Measurements from ENCODE around the gene ESRRB. TPM values are rescaled to one million over a fixed set of nuclear protein-coding genes. Genes with fewer than 3 reads are reported as not detected.

The ESRRB gene
- total RNA-seq, 2 donors from 2014 or later: 1.1 to 1.2 TPM

DNA sequence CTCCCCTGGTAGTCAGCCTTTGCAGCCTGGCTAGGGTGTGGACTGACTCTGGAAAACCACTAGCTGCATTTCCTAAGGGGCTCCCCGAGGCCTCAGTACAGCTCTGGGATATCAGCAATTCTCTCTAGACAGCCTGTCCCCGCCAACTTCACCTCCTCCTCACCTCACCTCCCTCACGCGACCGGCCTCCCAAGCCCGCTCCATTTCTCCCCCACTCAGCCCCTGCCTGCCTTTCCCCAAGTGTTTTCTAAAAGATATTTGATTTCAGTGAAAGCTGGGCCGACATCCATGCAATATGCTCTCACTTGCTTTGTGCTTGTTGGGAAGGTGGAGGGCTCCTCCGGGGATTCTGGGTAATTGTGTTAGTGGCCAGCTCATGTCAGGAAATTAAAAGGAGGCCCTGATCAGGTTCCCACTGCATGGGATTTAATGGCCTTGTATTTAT lies 91.8 kb downstream of the ESRRB start:
- no peak for DNase-seq
- Histone ChIP-seq H3K9me3 (ENCODE audit: control insufficient read depth, low read length) (no peaks in the 10 kb centered on the region), H3K9ac (ENCODE audit: extremely low read depth, low read length, poor library complexity, severe bottlenecking) (no peak overlapping the region), H3K27ac (ENCODE audit: low read depth, low read length) (no peak overlapping the region), H3K27me3 (ENCODE audit: control insufficient read depth, insufficient read depth, low read length, poor library complexity, severe bottlenecking) (no peaks in the 10 kb centered on the region), H3K36me3 (ENCODE audit: control insufficient read depth, insufficient read depth, low read length) (no peaks in the 10 kb centered on the region), H3K4me1 (ENCODE audit: control insufficient read depth, insufficient read depth, low read length) (no peaks in the 10 kb centered on the region), H3K4me3 (ENCODE audit: low read length) (no peak overlapping the region)
- Mint-ChIP-seq H3K27me3 (ENCODE audit: insufficient read depth) (no peaks in the 10 kb centered on the region), H3K36me3 (ENCODE audit: low read depth) (no peaks in the 10 kb centered on the region), H3K9me3 (peaks cover 4% of the 10 kb centered on the region), H3K27ac (no peak overlapping the region), H3K4me1 (peaks cover 9% of the 10 kb centered on the region), H3K4me3 (no peak overlapping the region)
- WGBS, 2 experiments (ENCODE audit: insufficient coverage in 1 of 2, insufficient read length in 1 of 2): 89 to 98% methylated on average over 6 to 8 of the region's 8 CpGs
- TF ChIP-seq, protein P1, sequence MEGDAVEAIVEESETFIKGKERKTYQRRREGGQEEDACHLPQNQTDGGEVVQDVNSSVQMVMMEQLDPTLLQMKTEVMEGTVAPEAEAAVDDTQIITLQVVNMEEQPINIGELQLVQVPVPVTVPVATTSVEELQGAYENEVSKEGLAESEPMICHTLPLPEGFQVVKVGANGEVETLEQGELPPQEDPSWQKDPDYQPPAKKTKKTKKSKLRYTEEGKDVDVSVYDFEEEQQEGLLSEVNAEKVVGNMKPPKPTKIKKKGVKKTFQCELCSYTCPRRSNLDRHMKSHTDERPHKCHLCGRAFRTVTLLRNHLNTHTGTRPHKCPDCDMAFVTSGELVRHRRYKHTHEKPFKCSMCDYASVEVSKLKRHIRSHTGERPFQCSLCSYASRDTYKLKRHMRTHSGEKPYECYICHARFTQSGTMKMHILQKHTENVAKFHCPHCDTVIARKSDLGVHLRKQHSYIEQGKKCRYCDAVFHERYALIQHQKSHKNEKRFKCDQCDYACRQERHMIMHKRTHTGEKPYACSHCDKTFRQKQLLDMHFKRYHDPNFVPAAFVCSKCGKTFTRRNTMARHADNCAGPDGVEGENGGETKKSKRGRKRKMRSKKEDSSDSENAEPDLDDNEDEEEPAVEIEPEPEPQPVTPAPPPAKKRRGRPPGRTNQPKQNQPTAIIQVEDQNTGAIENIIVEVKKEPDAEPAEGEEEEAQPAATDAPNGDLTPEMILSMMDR (conservative IDR thresholded peaks at IDR 0.05): no peak

DNA sequence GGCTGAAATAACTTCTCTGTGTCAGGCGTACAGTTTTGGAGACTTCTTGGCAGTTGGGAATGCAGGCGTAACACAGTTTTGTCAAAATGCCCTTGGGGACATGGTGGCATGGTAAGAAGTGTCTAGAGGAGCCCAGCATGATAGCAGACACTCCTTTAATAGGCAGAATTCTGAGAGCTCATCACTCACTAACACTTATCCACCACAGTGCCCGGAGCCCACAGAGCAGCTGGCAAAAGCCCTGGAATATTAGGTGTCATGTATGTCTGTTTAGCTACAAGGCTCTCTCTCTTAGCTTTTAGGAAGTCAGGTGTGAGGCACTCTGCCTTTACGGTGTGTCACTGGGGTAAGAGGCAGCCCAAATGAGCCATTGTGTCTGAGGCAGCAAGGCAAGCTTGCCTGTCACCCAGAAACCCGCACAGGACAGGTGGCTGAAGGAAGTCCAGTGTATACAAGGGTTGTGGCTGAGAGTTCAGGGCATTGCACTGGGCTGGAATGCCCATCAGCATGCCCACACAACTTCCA lies 96.3 kb downstream of the ESRRB start:
- Histone ChIP-seq H3K9me3 (ENCODE audit: control insufficient read depth, low read length) (no peaks in the 10 kb centered on the region), H3K36me3 (ENCODE audit: control insufficient read depth, insufficient read depth, low read length) (no peaks in the 10 kb centered on the region), H3K27ac (ENCODE audit: low read depth, low read length) (no peak overlapping the region), H3K4me1 (ENCODE audit: control insufficient read depth, insufficient read depth, low read length) (no peaks in the 10 kb centered on the region), H3K27me3 (ENCODE audit: control insufficient read depth, insufficient read depth, low read length, poor library complexity, severe bottlenecking) (no peaks in the 10 kb centered on the region), H3K9ac (ENCODE audit: extremely low read depth, low read length, poor library complexity, severe bottlenecking) (no peak overlapping the region), H3K4me3 (ENCODE audit: low read length) (no peak overlapping the region)
- Mint-ChIP-seq H3K4me1 (no peaks in the 10 kb centered on the region), H3K36me3 (ENCODE audit: low read depth) (no peaks in the 10 kb centered on the region), H3K27me3 (ENCODE audit: insufficient read depth) (no peaks in the 10 kb centered on the region), H3K27ac (no peak overlapping the region), H3K4me3 (no peak overlapping the region), H3K9me3 (no peaks in the 10 kb centered on the region)
- no peak for DNase-seq
- WGBS, 2 experiments (ENCODE audit: insufficient coverage in 1 of 2, insufficient read length in 1 of 2): 94 to 100% methylated on average over 2 to 5 of the region's 5 CpGs
- TF ChIP-seq, protein P1 (conservative IDR thresholded peaks at IDR 0.05): no peak

DNA sequence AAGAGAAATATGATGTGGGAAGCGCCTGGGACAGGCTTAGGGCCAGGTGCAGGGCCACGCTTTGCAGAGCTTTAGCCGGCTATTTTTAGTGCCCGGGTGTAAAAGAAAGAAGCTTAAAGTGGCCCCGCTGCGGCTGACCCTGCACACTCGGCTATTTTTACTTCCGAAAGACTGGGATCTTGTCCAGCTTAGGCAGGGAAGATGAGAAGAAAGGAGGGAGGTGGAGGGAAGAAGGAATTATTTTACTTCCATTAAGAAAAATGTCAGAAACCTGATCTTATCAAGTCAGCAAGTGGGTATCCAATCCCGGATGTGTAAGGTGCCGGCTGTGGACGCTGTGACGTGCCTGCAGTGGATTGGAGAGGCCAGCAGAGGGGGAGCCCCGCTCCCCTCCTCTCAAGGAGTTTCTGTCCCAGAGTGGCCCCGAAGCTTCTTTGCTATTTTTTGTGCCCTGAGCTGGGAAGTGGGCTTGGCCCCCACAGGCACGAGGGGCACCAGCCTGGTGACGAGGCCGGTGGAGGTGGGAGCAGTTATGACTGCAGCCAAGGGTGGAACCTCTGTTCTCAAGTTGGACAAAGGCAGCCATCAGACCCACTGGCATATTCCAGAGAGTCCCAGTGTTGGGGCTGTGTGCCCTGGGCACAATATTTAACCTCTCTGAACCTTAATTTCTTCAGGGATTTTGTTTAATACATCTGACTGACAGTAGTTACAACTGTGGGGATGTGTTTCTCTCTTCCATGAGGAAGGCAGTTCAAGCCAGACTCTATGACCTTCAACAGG lies 97.7 kb downstream of the ESRRB start:
- Histone ChIP-seq H3K4me1 (ENCODE audit: control insufficient read depth, insufficient read depth, low read length) (no peaks in the 10 kb centered on the region), H3K9ac (ENCODE audit: extremely low read depth, low read length, poor library complexity, severe bottlenecking) (no peak overlapping the region), H3K9me3 (ENCODE audit: control insufficient read depth, low read length) (no peaks in the 10 kb centered on the region), H3K27ac (ENCODE audit: low read depth, low read length) (no peak overlapping the region), H3K27me3 (ENCODE audit: control insufficient read depth, insufficient read depth, low read length, poor library complexity, severe bottlenecking) (no peaks in the 10 kb centered on the region), H3K36me3 (ENCODE audit: control insufficient read depth, insufficient read depth, low read length) (no peaks in the 10 kb centered on the region), H3K4me3 (ENCODE audit: low read length) (no peak overlapping the region)
- Mint-ChIP-seq H3K4me1 (no peaks in the 10 kb centered on the region), H3K27me3 (ENCODE audit: insufficient read depth) (no peaks in the 10 kb centered on the region), H3K27ac (no peak overlapping the region), H3K4me3 (no peak overlapping the region), H3K9me3 (no peaks in the 10 kb centered on the region), H3K36me3 (ENCODE audit: low read depth) (no peaks in the 10 kb centered on the region)
- peak; percentile 73 for DNase-seq
- TF ChIP-seq, protein P1 (conservative IDR thresholded peaks at IDR 0.05): peak; percentile 73
- 88 to 89% methylated on average over 12 to 17 of the region's 17 CpGs for WGBS, 2 experiments (ENCODE audit: insufficient coverage in 1 of 2, insufficient read length in 1 of 2)
